GM18498 (cell line): ENCODE measurements around the gene MICOS13.
"Not testable (repeated sequence)": the region's sequence is repeated elsewhere in the genome, so short reads cannot be mapped to it uniquely, and the experiment has no call there.

Experiments
- ATAC-seq: cut with Tn5 transposase; IDR thresholded peaks from one replicate; pipeline ENCODE4 v1.9.1; 2021; ENCODE audit warnings: mild to moderate bottlenecking, moderate library complexity; ENCODE audit not compliant: unreplicated experiment

The MICOS13 gene

GRCh38 chr19:5680437-5681368 is at the start of gene MICOS13, which contains the start of gene HSD11B1L:
Gene MICOS13 (minus strand): TSS chr19:5680516. CDS start chr19:5680486, 30 bp downstream.
Gene HSD11B1L (plus strand): TSS chr19:5681027. CDS start chr19:5684833, 3,806 bp downstream.
- ATAC-seq, result peak; percentile 88

GRCh38 chr19:5727453-5728050 is 47.2 kb upstream of the MICOS13 start:
- ATAC-seq, result no peak

GRCh38 chr19:5719961-5720790 is 39.9 kb upstream of the MICOS13 start, which contains the start of the genes CATSPERD and LONP1:
Gene CATSPERD (plus strand): TSS chr19:5720637. CDS start chr19:5720738, 101 bp downstream.
Gene LONP1 (minus strand): TSS chr19:5720146. CDS start chr19:5720132, 14 bp downstream.
- peak; percentile 89 for ATAC-seq

GRCh38 chr19:5719274-5719960 is 39.1 kb upstream of the MICOS13 start:
- no peak for ATAC-seq

- no peak for ATAC-seq
Measured at GRCh38 chr19:5718579-5719273, 38.4 kb upstream of the MICOS13 start.

- ATAC-seq, result no peak
Measured at GRCh38 chr19:5718037-5718578, 37.8 kb upstream of the MICOS13 start.

- no peak for ATAC-seq
Measured at GRCh38 chr19:5717215-5717935, 37.1 kb upstream of the MICOS13 start.

GRCh38 chr19:5714816-5715215 is 34.5 kb upstream of the MICOS13 start:
- ATAC-seq, result no peak

GRCh38 chr19:5713228-5713627 is 32.9 kb upstream of the MICOS13 start:
- no peak for ATAC-seq

GRCh38 chr19:5711713-5712161 is 31.4 kb upstream of the MICOS13 start:
- no peak for ATAC-seq

- no peak for ATAC-seq
Measured at GRCh38 chr19:5711025-5711424, 30.7 kb upstream of the MICOS13 start.

- no peak for ATAC-seq
Measured at GRCh38 chr19:5707576-5708575, 27.6 kb upstream of the MICOS13 start.

GRCh38 chr19:5706876-5707573 is 26.7 kb upstream of the MICOS13 start:
- no peak for ATAC-seq

- ATAC-seq, result no peak
Measured at GRCh38 chr19:5705552-5705951, 25.2 kb upstream of the MICOS13 start.

GRCh38 chr19:5703819-5704818 is 23.8 kb upstream of the MICOS13 start:
- ATAC-seq, result no peak

- not testable (repeated sequence) for ATAC-seq
Measured at GRCh38 chr19:5702053-5702410, 21.7 kb upstream of the MICOS13 start.
